ENCODE data around the gene SENP7.

DNA sequence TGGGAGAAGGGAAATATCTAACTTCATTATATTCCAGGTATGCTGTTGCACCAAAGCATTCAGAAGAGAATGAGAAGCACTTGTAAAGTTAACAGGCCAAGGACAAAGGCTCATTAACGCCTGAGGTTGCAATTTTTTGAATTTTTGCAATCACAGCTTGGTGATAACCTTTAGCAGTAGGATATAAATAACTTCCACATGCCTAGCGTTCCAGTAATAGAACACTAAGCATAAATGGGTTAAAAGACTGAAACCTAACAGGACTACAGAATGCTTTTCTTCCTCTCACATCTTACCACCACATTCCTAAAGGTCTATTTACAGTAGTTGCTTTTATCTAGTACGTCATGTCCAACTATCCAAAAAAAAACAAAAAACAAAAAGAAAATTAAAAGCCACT lies 135.2 kb downstream of the SENP7 start:
- no peak for TF ChIP-seq POLR2A (IDR thresholded peaks at IDR 0.05)
- TF ChIP-seq, protein P1, sequence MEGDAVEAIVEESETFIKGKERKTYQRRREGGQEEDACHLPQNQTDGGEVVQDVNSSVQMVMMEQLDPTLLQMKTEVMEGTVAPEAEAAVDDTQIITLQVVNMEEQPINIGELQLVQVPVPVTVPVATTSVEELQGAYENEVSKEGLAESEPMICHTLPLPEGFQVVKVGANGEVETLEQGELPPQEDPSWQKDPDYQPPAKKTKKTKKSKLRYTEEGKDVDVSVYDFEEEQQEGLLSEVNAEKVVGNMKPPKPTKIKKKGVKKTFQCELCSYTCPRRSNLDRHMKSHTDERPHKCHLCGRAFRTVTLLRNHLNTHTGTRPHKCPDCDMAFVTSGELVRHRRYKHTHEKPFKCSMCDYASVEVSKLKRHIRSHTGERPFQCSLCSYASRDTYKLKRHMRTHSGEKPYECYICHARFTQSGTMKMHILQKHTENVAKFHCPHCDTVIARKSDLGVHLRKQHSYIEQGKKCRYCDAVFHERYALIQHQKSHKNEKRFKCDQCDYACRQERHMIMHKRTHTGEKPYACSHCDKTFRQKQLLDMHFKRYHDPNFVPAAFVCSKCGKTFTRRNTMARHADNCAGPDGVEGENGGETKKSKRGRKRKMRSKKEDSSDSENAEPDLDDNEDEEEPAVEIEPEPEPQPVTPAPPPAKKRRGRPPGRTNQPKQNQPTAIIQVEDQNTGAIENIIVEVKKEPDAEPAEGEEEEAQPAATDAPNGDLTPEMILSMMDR (IDR thresholded peaks at IDR 0.05) = no peak

All from Peyer's patch (tissue), 4 donors.